T47D (cell line): ENCODE measurements around the gene CCNJ.
"Not testable (repeated sequence)": the region's sequence is repeated elsewhere in the genome, so short reads cannot be mapped to it uniquely, and the experiment has no call there.

Source experiments
- DNase-seq, 2 experiments: peaks; one replicate each; pipeline versions ENCODE4 v3.0.0 to v3.0.0-alpha.2; 2011 to 2012; ENCODE audit warnings: low read depth in 1 of 2, low spot score in 1 of 2
- JUND ChIP-seq: IDR thresholded peaks from 2 replicates; pipeline ENCODE4 v1.6.1; 2012; ENCODE audit warnings: low read depth
- in situ Hi-C: cut with HindIII; loops from 2 replicates; pipeline ENCODE4 v1.10.0; 2016; ENCODE audit warnings: low sequenced_read_pairs, low pct_unique_long_range_greater_than_20kb

The CCNJ gene

GRCh38 chr10:96041146-96041545 lies 2.2 kb upstream of the CCNJ start:
- DNase-seq, result no peak
- no peak for TF ChIP-seq JUND
- in situ Hi-C loops, result no loop called here

- in situ Hi-C loops, result no loop called here
- DNase-seq, result peak; percentile 57 to 72
Observed at GRCh38 chr10:96043893-96044715, 721 bp downstream of the CCNJ start.

DNA sequence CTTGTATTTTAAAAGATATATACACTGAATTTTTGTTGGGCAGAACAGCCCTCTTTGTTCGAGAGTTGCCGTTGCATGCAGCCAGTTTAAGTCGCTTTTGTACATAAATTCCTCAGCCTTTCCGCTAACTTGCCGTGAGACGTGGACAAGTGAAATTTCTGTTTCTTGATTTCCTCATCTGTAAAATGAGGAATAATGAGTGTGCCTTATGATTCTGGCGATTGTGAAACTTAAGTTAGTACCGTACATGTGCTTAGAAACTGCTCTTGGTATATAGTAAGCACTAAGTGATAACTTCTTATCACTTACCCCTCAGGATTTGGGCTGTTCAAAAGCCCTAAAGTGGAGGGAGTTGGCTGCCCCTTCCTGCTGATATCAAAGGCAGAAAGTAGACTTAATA lies 1.4 kb downstream of the CCNJ start:
- DNase-seq, result no peak
- TF ChIP-seq JUND, result no peak
- in situ Hi-C loops, result no loop called here

More at GRCh38 chr10:96043893-96044715, 721 bp downstream of the CCNJ start:
- no peak for TF ChIP-seq JUND

GRCh38 chr10:96046546-96046945 lies 3.2 kb downstream of the CCNJ start:
- DNase-seq, result no peak
- in situ Hi-C loops, result no loop called here
- TF ChIP-seq JUND, result no peak

- in situ Hi-C loops, result no loop called here
- no peak for TF ChIP-seq JUND
- DNase-seq, result peak; percentile 53 to 63
Observed at GRCh38 chr10:96047004-96047649, 3.7 kb downstream of the CCNJ start.

DNA sequence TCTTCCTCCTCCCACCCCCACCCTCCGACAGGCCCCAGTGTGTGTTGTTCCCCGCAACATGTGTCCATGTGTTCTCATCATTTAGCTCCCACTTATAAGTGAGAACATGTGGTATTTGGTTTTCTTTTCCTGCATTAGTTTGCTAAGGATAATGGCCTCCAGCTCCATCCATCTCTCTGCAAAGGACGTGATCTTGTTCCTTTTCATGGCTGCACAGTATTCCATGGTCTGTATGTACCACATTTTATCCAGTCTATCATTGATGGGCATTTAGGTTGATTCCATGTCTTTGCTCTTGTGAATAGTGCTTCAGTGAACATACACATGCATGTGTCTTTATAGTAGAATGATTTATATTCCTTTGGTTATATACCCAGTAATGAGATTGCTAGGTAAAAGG lies 4.5 kb downstream of the CCNJ start:
- DNase-seq, in situ Hi-C loops: not testable (repeated sequence)

DNA sequence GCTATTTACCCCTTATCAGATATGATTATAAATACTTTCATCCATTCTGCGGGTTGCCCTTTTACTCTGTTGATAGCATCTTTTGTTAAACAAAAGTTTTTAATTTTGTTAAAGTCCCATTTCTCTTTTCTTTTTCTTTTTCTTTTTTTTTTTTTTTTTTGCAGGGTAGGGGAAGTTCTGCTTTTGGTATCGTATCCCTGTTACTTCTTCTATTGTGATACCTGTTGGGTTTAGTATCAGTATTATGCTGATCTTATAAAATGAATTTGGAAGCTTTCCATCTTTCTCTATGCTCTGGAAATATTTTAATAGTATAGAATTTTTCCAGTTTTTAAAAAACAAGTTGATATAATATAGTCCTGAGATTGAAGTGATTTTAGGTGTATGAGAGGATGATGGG lies 6.0 kb downstream of the CCNJ start:
- TF ChIP-seq JUND, result no peak
- in situ Hi-C loops, result no loop called here

DNA sequence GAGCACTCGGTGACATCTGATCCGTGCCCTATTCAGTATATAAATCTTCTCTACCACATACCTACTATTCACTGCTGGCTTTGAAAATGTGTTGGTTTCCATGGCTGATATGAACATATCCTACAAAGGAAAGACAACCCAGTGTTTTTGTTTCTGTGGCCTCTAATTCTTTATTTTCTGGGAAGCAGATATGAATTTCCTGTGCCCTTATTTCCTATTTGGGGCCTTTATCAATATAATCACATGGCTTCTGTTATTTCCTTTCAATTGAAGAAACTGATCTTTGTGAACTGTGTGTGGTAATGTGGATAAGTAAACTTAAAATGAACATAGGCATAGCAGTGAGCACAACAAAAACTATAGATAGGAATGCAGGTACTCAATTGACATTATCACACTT lies 10.6 kb downstream of the CCNJ start:
- no peak for DNase-seq
- TF ChIP-seq JUND, result no peak
- in situ Hi-C loops, result no loop called here

More for the DNA sequence above, 6.0 kb downstream of the CCNJ start:
- DNase-seq, result no peak

DNA sequence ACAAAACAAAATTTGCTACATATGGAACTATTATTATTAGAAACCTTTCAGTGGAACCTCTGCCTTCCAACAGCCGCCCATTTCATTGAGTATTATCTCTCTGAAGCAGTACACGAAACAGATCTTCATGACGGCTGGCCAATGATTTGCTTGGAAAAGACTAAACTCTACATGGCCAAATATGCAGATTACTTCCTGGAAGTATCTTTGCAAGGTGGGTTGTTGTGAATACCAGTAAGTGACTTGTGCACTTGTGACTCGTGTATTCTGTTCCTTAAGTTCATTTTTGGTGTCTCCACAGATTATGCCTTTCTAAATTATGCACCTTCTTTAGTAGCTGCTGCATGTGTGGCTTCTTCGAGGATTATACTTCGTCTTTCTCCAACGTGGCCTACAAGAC lies 13.4 kb downstream of the CCNJ start:
- no peak for DNase-seq
- TF ChIP-seq JUND, result no peak
- in situ Hi-C loops, result no loop called here

DNA sequence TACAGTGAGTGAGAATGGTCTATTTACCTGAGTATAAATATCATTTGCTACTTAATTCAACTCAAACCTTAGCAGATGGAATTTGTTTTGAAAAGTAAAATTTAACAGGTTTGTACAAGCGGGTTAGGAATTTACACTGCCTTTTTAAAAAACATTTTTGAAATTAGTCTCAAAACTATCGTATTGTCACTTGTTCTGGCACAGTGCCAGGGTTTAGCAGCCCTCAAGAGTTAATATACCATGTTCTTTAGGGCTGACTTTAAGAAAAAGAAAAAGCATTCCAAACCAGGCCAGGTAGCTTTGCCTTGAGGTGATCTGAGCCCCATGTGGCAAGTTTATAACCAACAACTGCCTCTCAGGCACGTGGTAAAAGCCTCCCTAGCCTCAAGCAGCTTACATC lies 17.8 kb downstream of the CCNJ start:
- no peak for DNase-seq
- in situ Hi-C loops, result no loop called here
- no peak for TF ChIP-seq JUND

GRCh38 chr10:96072674-96073073 lies 29.3 kb downstream of the CCNJ start:
- no peak for TF ChIP-seq JUND
- in situ Hi-C loops, result no loop called here
- no peak for DNase-seq

DNA sequence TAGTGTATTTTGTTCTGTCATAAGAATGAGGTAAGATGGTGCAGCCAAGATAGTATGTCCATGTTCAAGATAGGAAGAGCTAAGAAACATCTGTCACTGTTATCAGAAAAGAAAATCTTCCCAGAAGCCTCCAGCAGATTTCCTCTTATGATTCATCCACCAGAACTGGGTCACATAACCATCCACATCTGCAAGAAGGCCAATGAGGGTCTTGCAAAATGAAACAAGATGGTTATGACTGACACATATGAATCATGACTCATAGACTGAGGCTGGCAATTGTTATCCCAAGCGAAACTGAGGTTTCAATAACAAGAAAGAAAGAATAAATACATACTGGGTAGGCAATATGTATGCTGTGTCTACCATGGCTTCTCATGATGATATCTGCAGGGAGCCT lies 30.3 kb downstream of the CCNJ start:
- in situ Hi-C loops, result no loop called here
- no peak for TF ChIP-seq JUND
- DNase-seq, result no peak

DNA sequence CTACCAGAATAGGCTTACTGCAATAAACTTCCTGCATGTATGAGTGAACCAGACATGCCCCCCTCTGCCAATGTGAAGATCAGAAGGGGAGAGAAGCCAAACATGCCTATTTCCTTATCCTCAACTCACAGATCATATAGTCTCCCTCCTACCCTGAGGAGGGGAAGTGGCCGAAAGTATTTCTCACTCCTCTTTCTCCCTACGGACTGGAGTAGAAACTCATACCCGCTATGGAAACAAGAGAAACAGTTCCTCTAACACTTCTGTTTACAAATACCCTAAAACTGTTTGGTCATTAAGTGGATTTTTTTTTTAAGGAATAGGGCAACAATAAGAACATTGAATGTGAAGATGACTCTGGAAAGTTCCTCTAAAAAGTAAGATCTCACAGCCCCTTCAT lies 31.4 kb downstream of the CCNJ start:
- TF ChIP-seq JUND, result no peak
- no peak for DNase-seq
- in situ Hi-C loops, result no loop called here
